SK-N-SH (cell line): ENCODE results near the gene IAH1. TPM values are rescaled to one million over a fixed set of nuclear protein-coding genes. Genes with fewer than 3 reads are reported as not detected.

Experiments
- CTCF ChIA-PET: fragments of 300-600, 350-600 bp; formaldehyde crosslinking; extraction: SDS; loops from one replicate; lab custom pipeline; 2021; lab: Yijun Ruan, JAX
- POLR2A ChIA-PET: fragments of 350-600 bp; sonication (Branson Sonifier 250); formaldehyde crosslinking; extraction: SDS; loops from one replicate; lab custom pipeline; 2020; ENCODE audit warnings: antibody characterized with exemption, inconsistent platforms; lab: Yijun Ruan, JAX
- DNase-seq: peaks from one replicate; pipeline ENCODE4 v3.0.0; 2012
- H2AFZ ChIP-seq: fragments of 200-600 bp; sonication (generic); 2 replicates; pipeline ENCODE4 v1.8.1; 2016; ENCODE audit warnings: antibody characterized with exemption, mild to moderate bottlenecking, low read depth
- H3F3A ChIP-seq: fragments of 200-600 bp; sonication (generic); replicated peaks from 2 replicates; pipeline ENCODE3; 2016; ENCODE audit warnings: antibody characterized with exemption, mild to moderate bottlenecking; ENCODE audit not compliant: insufficient read depth
- H3K27ac ChIP-seq, 2 experiments: fragments of 200-500 bp in 1 of 2; fragments of 200-600 bp in 1 of 2; sonication (Bioruptor generic) in 1 of 2; sonication (generic), shearing (Covaris generic) in 1 of 2; 2 replicates each; pipeline versions ENCODE4 v1.5.1 to v1.6.1; 2014 to 2016; ENCODE audit warnings: low read depth in 2 of 2, inconsistent platforms in 1 of 2, low read length in 1 of 2, mild to moderate bottlenecking in 1 of 2, mixed read lengths in 1 of 2
- H3K27me3 ChIP-seq: fragments of 200-600 bp; sonication (generic), shearing (Covaris generic); 2 replicates; pipeline ENCODE4 v1.6.1; 2016; ENCODE audit warnings: mixed run types; ENCODE audit not compliant: insufficient read depth
- H3K36me3 ChIP-seq, 2 experiments: fragments of 200-500 bp in 1 of 2; fragments of 200-600 bp in 1 of 2; sonication (Bioruptor generic) in 1 of 2; sonication (generic) in 1 of 2; replicated peaks in 1 of 2; 2 replicates each; pipeline versions ENCODE3 to v1.5.1; 2014 to 2016; ENCODE audit warnings: low read length in 1 of 2, mild to moderate bottlenecking in 1 of 2; ENCODE audit not compliant: insufficient read depth in 2 of 2, control insufficient read depth in 1 of 2
- H3K4me1 ChIP-seq, 2 experiments: fragments of 200-500 bp in 1 of 2; fragments of 200-600 bp in 1 of 2; sonication (Bioruptor generic) in 1 of 2; sonication (generic), shearing (Covaris generic) in 1 of 2; 2 replicates each; pipeline versions ENCODE4 v1.5.1 to v1.6.1; 2014 to 2016; ENCODE audit warnings: low read depth in 1 of 2, low read length in 1 of 2, mixed run types in 1 of 2; ENCODE audit not compliant: insufficient read depth in 2 of 2, control insufficient read depth in 1 of 2
- H3K4me2 ChIP-seq: fragments of 200-600 bp; sonication (generic), shearing (Covaris generic); 2 replicates; pipeline ENCODE4 v1.6.1; 2017; ENCODE audit warnings: mixed run types
- H3K4me3 ChIP-seq, 2 experiments: fragments of 200-500 bp in 1 of 2; fragments of 200-600 bp in 1 of 2; sonication (Bioruptor generic) in 1 of 2; sonication (generic), shearing (Covaris generic) in 1 of 2; 2 replicates each; pipeline versions ENCODE4 v1.5.1 to v1.8.1; 2014 to 2016; ENCODE audit warnings: low read depth in 2 of 2, inconsistent platforms in 1 of 2, low read length in 1 of 2, mild to moderate bottlenecking in 1 of 2, mixed read lengths in 1 of 2, moderate library complexity in 1 of 2
- H3K79me2 ChIP-seq: fragments of 200-600 bp; sonication (generic); 2 replicates; pipeline ENCODE4 v1.8.1; 2017; ENCODE audit warnings: mild to moderate bottlenecking; ENCODE audit not compliant: insufficient read depth
- H3K9ac ChIP-seq: fragments of 200-600 bp; sonication (generic); 2 replicates; pipeline ENCODE4 v1.6.1; 2017; ENCODE audit warnings: mixed run types
- H3K9me2 ChIP-seq: fragments of 200-600 bp; sonication (generic); 2 replicates; pipeline ENCODE4 v1.6.1; 2017; ENCODE audit warnings: mixed run types
- H3K9me3 ChIP-seq: fragments of 200-600 bp; sonication (generic); 2 replicates; pipeline ENCODE4 v1.6.1; 2017; ENCODE audit warnings: mixed run types, mild to moderate bottlenecking, moderate library complexity
- H4K20me1 ChIP-seq: fragments of 200-600 bp; sonication (generic); 2 replicates; pipeline ENCODE4 v1.6.1; 2017; ENCODE audit warnings: mild to moderate bottlenecking, mixed run types; ENCODE audit not compliant: insufficient read depth
- EZH2phosphoT487 ChIP-seq: fragments of 200-600 bp; sonication (generic); IDR thresholded peaks from 2 replicates; pipeline ENCODE4 v1.6.1; 2017; ENCODE audit warnings: low read depth, mixed run types, mild to moderate bottlenecking, antibody characterized with exemption, moderate library complexity, borderline replicate concordance
- FOXM1 ChIP-seq: IDR thresholded peaks from 2 replicates; pipeline ENCODE4 v1.4.0; 2012; ENCODE audit warnings: low read depth, mild to moderate bottlenecking
- IRF3 ChIP-seq: fragments of 150-350 bp; IDR thresholded peaks from 2 replicates; pipeline ENCODE4 v1.6.1; 2016; ENCODE audit warnings: mild to moderate bottlenecking, low read depth, low read length
- MEF2A ChIP-seq: IDR thresholded peaks from 2 replicates; pipeline ENCODE4 v1.4.0; 2012; ENCODE audit warnings: low read depth, borderline replicate concordance
- MXI1 ChIP-seq: IDR thresholded peaks from 2 replicates; pipeline ENCODE4 v1.6.1; 2012; ENCODE audit warnings: mild to moderate bottlenecking, low read depth, low read length, improper control_type of control experiment
- POLR2AphosphoS5 ChIP-seq: IDR thresholded peaks from 2 replicates; pipeline ENCODE4 v1.6.1; 2012; ENCODE audit warnings: low read depth, low read length
- RCOR1 ChIP-seq: fragments of 150-350 bp; IDR thresholded peaks from 2 replicates; pipeline ENCODE4 v1.6.1; 2017; ENCODE audit warnings: antibody characterized with exemption, low read length
- REST ChIP-seq: IDR thresholded peaks from 2 replicates; pipeline ENCODE4 v1.6.1; 2012; ENCODE audit warnings: mild to moderate bottlenecking, low read depth, low read length, moderate library complexity
- RFX5 ChIP-seq: IDR thresholded peaks from 2 replicates; pipeline ENCODE4 v1.6.1; 2012; ENCODE audit warnings: mild to moderate bottlenecking, improper control_type of control experiment, low read length
- SMC3 ChIP-seq: IDR thresholded peaks from 2 replicates; pipeline ENCODE4 v1.6.1; 2012; ENCODE audit warnings: low read depth, low read length, improper control_type of control experiment
- TCF12 ChIP-seq: IDR thresholded peaks from 2 replicates; pipeline ENCODE4 v1.4.0; 2012
- USF2 ChIP-seq: fragments of 150-350 bp; IDR thresholded peaks from 2 replicates; pipeline ENCODE4 v1.6.1; 2017; ENCODE audit warnings: antibody characterized with exemption, low read length, low read depth, borderline replicate concordance
- ZBTB33 ChIP-seq: IDR thresholded peaks from 2 replicates; pipeline ENCODE4 v1.4.0; 2012; ENCODE audit warnings: low read depth, borderline replicate concordance
- WGBS: methylation state at CpG from one replicate; pipeline ENCODE4 v1.1.6; 2017; ENCODE audit warnings: low lambda C conversion rate; 5-methylcytosine and 5-hydroxymethylcytosine counted together
- polyA plus RNA-seq, 3 experiments: library from polyadenylated mRNA; depleted of rRNA; stranded (reverse); fragments of >200 nt; gene quantifications; 2 replicates each; pipeline ENCODE4 v1.2.3, GENCODE V29; 2012

Gene IAH1
- polyA plus RNA-seq, 1 of the 3 experiments (the other 2 are of a cell fraction), result 115 TPM

- Histone ChIP-seq H2AFZ (no peak overlapping the region), H3K9me3 (no peaks in the 10 kb centered on the region), H3F3A (peaks cover 5% of the 10 kb centered on the region), H3K4me1 (no peaks in the 10 kb centered on the region), H3K79me2 (peaks cover 14% of the 10 kb centered on the region; the same call in 1 of the 2 replicates), H3K27ac (no peak overlapping the region), H3K9me2 (no peaks in the 10 kb centered on the region), H3K9ac (no peak overlapping the region), H3K4me2 (no peak overlapping the region), H4K20me1 (no peaks in the 10 kb centered on the region), H3K27me3 (no peaks in the 10 kb centered on the region), H3K4me3 (no peak overlapping the region), H3K36me3 (peaks cover 75 to 92% of the 10 kb centered on the region in 2 experiments)
- WGBS, result 94% methylated on average over 8 of the region's 8 CpGs
- no peak for TF ChIP-seq POLR2AphosphoS5
- TF ChIP-seq RFX5, result no peak
- no peak for TF ChIP-seq USF2
- TF ChIP-seq RCOR1, result no peak
- TF ChIP-seq FOXM1, result no peak
- TF ChIP-seq REST, result no peak
- no peak for TF ChIP-seq TCF12
- TF ChIP-seq EZH2phosphoT487, result no peak
- no peak for TF ChIP-seq ZBTB33
- TF ChIP-seq MEF2A, result no peak
- no peak for DNase-seq
- CTCF ChIA-PET, result interaction anchor here (0.7 to 1.8 kb wide), 2 partner anchors 15 to 381 kb away, joined by 3 to 6 read pairs; no protein-coding TSS in a partner anchor
- POLR2A ChIA-PET, result no interaction called here
These were observed 49.9 kb downstream of the IAH1 start for GRCh38 chr2:9524291-9524690.

GRCh38 chr2:9525266-9525665 lies 50.9 kb downstream of the IAH1 start:
- Histone ChIP-seq H3K79me2 (peaks cover 17% of the 10 kb centered on the region; the same call in 1 of the 2 replicates), H3K4me3 (no peak overlapping the region), H3K36me3 (peaks cover 65 to 90% of the 10 kb centered on the region in 2 experiments), H3K9me2 (no peaks in the 10 kb centered on the region), H4K20me1 (no peaks in the 10 kb centered on the region), H3K9ac (no peak overlapping the region), H3F3A (peaks cover 5% of the 10 kb centered on the region), H3K4me2 (no peak overlapping the region), H3K27ac (no peak overlapping the region), H2AFZ (no peak overlapping the region), H3K4me1 (no peaks in the 10 kb centered on the region), H3K27me3 (no peaks in the 10 kb centered on the region), H3K9me3 (no peaks in the 10 kb centered on the region)
- ChIA-PET CTCF (interaction anchor here (1.8 kb wide), 1 partner anchor 16 kb away, joined by 6 read pairs; no protein-coding TSS in a partner anchor), POLR2A (no interaction called here)
- no peak for TF ChIP-seq REST
- no peak for TF ChIP-seq RFX5
- TF ChIP-seq IRF3, result no peak
- TF ChIP-seq MXI1, result no peak
- no peak for TF ChIP-seq SMC3
- TF ChIP-seq RCOR1, result no peak
- no peak for DNase-seq
- 91% methylated on average over 2 of the region's 2 CpGs for WGBS
